HG03558 (cell line): ENCODE data around the gene RAB22A.

Experiments used
- ATAC-seq: cut with Tn5 transposase; IDR thresholded peaks from one replicate; pipeline ENCODE4 v1.9.1; 2021; ENCODE audit warnings: moderate number of reproducible peaks; ENCODE audit not compliant: unreplicated experiment; ENCODE audit errors: extremely low read depth

Gene RAB22A

DNA sequence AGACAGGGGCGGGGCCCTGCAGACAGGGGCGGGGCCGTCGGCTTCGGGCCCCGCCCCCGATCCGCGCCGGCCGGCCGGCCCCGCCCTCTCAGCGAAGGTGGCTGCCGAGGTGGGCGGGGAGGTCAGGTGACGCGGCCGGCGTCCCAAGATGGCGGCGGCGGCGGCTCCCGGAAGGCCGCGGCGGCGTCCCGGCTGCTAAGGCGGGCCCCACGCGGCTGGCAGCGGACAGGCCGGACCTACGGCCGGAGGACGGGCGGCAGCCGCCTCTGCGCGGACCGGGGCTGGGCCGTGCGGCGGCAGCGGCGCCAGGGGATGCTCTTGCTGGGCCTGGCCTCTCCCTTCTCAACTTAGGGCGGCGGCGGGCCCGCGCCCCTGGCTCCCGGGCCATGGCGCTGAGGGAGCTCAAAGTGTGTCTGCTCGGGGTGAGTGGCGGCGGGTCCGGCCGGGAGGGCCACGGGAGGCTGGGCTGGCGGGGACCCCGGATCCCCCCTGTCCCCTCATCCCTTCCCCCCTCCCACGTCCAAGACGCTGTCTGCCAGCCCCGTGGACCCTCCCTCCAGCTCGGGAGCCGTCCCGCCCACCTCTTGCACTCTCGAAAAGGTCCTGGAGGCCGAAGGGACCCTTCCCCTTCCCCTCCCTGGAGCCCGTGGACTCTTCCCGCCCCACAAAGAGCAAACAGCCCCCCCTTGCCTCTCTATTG lies at the start of gene RAB22A:
Gene RAB22A, plus strand, starts transcription at position 125 of the 700 bp plus-strand sequence. Its CDS starts 262 bp downstream, at position 387.
- peak; percentile 50 for ATAC-seq

- no peak for ATAC-seq
Measured at GRCh38 chr20:58260006-58260405, 49.5 kb upstream of the RAB22A start.

DNA sequence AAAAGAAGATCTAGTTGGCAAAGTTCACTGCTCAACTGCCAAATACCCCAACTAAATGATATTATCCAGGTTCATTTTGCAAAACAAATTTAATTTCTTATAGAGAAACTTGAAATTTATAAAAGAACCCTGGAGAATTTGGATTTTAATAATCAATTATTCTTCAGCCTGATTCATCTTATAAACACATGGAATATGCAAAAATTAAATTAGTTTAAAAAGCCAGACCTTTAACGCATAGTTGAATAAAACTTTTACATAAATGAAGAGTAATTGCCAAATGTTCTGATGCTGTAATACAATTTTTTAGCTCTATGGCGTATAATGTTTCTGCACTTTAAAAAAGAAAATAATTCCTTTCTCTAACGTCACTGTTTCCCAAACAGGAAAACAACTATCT lies 47.9 kb upstream of the RAB22A start:
- no peak for ATAC-seq

DNA sequence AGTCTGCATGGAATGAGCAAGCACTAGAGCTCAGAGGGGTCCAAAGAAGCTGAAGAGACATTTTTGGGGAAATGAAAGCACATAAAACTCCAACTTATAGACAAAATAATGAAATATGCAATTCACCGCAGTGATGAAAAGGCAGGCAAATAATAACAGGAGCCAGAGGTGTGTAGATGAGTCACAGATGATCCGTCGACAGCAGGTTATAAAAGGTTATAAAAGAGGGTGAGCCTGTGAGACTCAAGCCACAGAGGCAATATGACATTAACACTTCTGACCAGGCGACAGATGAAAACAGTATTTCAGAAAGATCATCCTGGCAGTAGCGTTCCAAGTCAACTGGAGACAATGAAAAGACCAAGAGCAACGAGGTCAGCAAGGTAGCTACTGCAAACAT lies 45.2 kb upstream of the RAB22A start:
- no peak for ATAC-seq

GRCh38 chr20:58267389-58268215 lies 41.9 kb upstream of the RAB22A start:
- no peak for ATAC-seq

GRCh38 chr20:58268421-58268821 lies 41.1 kb upstream of the RAB22A start:
- no peak for ATAC-seq

DNA sequence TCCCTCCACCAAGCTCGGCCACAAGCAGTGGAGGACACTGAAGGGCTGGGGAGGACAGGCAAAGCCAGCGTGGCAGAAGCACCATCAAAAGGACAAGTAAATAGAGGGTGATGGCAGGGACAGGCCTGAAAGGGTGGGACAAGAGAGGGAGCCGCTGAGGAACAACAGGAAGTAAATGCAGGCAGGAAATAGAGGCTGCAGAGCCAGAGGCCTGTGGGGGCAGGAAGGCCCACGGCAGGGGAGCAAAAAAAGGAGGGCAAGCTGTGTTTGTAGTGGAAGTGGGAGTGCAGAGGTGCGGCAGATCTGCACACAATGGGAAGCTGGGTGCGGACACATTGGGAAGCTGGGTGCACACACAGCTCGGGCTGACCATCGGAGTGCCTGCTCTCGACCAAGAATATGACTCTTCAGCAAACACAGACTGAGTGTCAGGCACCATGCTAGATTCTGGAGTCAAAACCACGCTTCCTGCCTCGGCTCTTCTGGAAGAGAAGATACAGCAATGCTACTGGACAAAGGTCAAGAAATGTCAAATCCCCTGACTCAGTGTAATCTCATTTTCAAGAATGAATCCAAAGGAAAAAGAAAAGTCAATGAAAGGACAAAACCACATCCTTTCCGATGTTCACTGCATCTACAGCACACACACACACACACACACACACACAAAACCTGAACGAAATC lies 40.4 kb upstream of the RAB22A start:
- no peak for ATAC-seq

DNA sequence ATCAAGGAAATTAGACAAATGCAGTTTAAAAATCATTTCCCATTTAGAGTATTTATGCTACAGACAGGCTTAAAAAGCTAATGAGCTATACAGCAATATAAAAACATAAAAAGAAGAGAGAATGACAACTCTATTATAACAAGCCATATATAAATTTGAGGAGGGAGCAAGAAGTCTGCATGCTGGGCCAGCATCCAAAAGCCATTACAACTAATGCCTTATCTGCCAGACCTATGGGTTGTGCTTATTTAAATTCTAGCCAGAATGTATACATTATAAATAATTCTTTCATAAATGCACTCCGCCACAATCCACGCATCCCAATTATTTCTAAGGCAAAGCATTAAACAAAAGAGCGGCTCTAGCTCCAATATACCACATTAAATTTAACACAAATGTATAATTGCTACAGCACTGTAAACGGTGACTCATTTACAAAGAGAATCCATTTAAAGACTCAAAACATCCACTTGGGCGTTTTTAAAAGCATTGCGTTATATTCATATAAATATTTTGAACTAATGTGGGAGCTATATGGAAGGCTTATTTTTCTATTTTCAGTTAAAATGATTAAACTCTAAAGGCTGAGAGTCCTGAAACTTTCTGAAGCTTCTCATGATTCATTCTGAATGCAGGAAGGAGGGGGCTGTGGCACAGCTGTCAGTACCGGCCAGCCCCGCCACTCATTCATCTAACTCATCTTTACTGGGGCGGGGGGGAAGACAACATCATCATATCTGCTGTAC lies 37.7 kb upstream of the RAB22A start:
- no peak for ATAC-seq

GRCh38 chr20:58274384-58274783 lies 35.1 kb upstream of the RAB22A start:
- no peak for ATAC-seq

GRCh38 chr20:58277107-58277506 lies 32.4 kb upstream of the RAB22A start:
- ATAC-seq, result no peak

GRCh38 chr20:58277578-58278472 lies 31.7 kb upstream of the RAB22A start:
- ATAC-seq, result no peak

GRCh38 chr20:58286729-58287128 lies 22.8 kb upstream of the RAB22A start:
- ATAC-seq, result no peak

DNA sequence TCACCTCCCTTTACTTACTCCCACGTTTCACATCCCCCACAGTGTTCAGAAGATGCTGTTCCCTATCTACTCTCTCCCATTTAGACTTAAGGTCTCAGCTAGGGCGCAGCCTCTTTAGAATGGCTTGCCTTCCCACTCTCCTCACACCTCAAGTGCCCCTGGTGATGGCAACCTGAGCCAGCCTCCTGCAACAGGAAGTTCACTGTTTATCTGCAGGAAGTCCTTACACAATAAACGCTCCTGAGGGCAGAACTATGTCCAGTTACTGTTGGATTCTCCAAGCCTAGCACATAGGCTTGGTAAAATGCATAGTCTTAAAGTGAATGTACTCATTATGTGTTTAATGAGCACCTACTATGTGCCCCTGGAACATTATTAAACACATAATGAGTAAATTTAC lies 21.9 kb upstream of the RAB22A start:
- ATAC-seq, result no peak

DNA sequence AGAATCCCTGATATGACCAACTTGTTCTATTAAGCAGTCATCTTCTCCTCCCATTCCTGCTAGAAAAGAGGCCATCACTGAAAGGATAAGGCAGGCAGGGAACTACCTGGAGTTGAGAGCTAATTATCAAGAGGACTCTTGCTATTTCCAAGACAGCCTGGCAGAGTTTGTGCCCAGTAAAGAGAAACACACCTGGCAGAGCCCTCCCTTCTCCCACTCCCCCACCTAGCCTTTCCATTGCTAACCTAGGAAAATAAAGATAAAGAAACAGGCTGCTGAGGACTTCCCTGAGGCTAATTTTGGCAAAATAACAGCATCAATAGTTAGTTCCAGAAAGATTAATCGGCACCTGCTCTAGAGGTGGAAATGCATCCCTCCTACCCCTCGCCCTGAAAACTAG lies 20.4 kb upstream of the RAB22A start:
- no peak for ATAC-seq

- no peak for ATAC-seq
Measured at GRCh38 chr20:58293453-58293852, 16.1 kb upstream of the RAB22A start.

- no peak for ATAC-seq
Measured at GRCh38 chr20:58294497-58295455, 14.7 kb upstream of the RAB22A start.

- ATAC-seq, result no peak
Measured at GRCh38 chr20:58296051-58296837, 13.3 kb upstream of the RAB22A start.

- no peak for ATAC-seq
Measured at GRCh38 chr20:58297394-58297793, 12.1 kb upstream of the RAB22A start.
